T-cell (primary cell): ENCODE results near the gene ZNF888. TPM values are rescaled to one million over a fixed set of nuclear protein-coding genes. Genes with fewer than 3 reads are reported as not detected.

Experiments used
- ATAC-seq, 4 experiments: fragments of 200-7000 bp in 3 of 4; fragments of 150-1000 bp in 1 of 4; cut with Tn5 transposase; replicated peaks in 1 of 4; 1 replicate in 3 of 4; 2 replicates in 1 of 4; pipeline ENCODE4 v1.10.0; 2021; ENCODE audit warnings: moderate library complexity in 3 of 4, mild to moderate bottlenecking in 2 of 4, moderate number of reproducible peaks in 1 of 4
- CTCF ChIA-PET, 2 donors: fragments of 300-600 bp; sonication (Branson Sonifier 250); formaldehyde crosslinking; loops; one replicate each; lab custom pipeline; 2022; ENCODE audit warnings: antibody characterized with exemption in 2 of 2; lab: Charles Lee
- POLR2A ChIA-PET, 2 donors: fragments of 300-600 bp; sonication (Branson Sonifier 250); formaldehyde crosslinking; loops; one replicate each; lab custom pipeline; 2022; ENCODE audit warnings: antibody characterized with exemption in 2 of 2; lab: Charles Lee
- DNase-seq, 35 experiments: peaks; one replicate each; pipeline versions ENCODE4 v3.0.0 to v3.0.0-alpha.2; 2013 to 2023
- H3K27ac ChIP-seq: one replicate; pipeline ENCODE4 v1.5.1; 2013; ENCODE audit warnings: low read length
- H3K27me3 ChIP-seq, 2 experiments: replicated peaks in 1 of 2; 1 replicate in 1 of 2; 2 replicates in 1 of 2; pipeline versions ENCODE4 v1.6.1 to v1.7.0; 2013; ENCODE audit warnings: low read length in 1 of 2, mixed read lengths in 1 of 2; ENCODE audit not compliant: control insufficient read depth in 2 of 2, insufficient read depth in 2 of 2; ENCODE audit errors: extremely low read depth in 1 of 2
- H3K36me3 ChIP-seq, 2 donors: 1 replicate in 1 of 2; 2 replicates in 1 of 2; pipeline versions ENCODE4 v1.6.1 to v1.7.0; 2013; ENCODE audit warnings: low read length in 1 of 2; ENCODE audit not compliant: control insufficient read depth in 2 of 2, insufficient read depth in 1 of 2; ENCODE audit errors: extremely low read depth in 1 of 2
- H3K4me1 ChIP-seq, 2 experiments: 1 replicate in 1 of 2; 2 replicates in 1 of 2; pipeline versions ENCODE4 v1.6.1 to v1.7.0; 2013; ENCODE audit warnings: low read length in 2 of 2, mixed read lengths in 1 of 2; ENCODE audit not compliant: insufficient read depth in 2 of 2, control insufficient read depth in 1 of 2; ENCODE audit errors: extremely low read depth in 1 of 2
- H3K4me3 ChIP-seq, 2 donors: 1 replicate in 1 of 2; 2 replicates in 1 of 2; pipeline versions ENCODE4 v1.5.1 to v1.7.0; 2013; ENCODE audit warnings: mild to moderate bottlenecking in 2 of 2, low read length in 1 of 2, moderate library complexity in 1 of 2; ENCODE audit not compliant: control insufficient read depth in 1 of 2; ENCODE audit errors: extremely low read depth in 1 of 2
- H3K9me3 ChIP-seq: 2 replicates; pipeline ENCODE4 v1.7.0; 2013
- H3K27ac Mint-ChIP-seq, 2 donors: one replicate each; pipeline ENCODE4 v1.8.0; 2020 to 2021; ENCODE audit warnings: mild to moderate bottlenecking in 2 of 2, mixed read lengths in 2 of 2
- H3K27me3 Mint-ChIP-seq, 2 donors: one replicate each; pipeline ENCODE4 v1.8.0; 2021 to 2022; ENCODE audit warnings: mixed read lengths in 2 of 2
- H3K36me3 Mint-ChIP-seq: one replicate; pipeline ENCODE4 v1.8.0; 2021; ENCODE audit warnings: mixed read lengths
- H3K4me1 Mint-ChIP-seq, 3 donors: one replicate each; pipeline ENCODE4 v1.8.0; 2020 to 2022; ENCODE audit warnings: mixed read lengths in 3 of 3, mild to moderate bottlenecking in 1 of 3
- H3K4me3 Mint-ChIP-seq, 3 donors: one replicate each; pipeline ENCODE4 v1.8.0; 2020 to 2022; ENCODE audit warnings: mild to moderate bottlenecking in 3 of 3, mixed read lengths in 3 of 3, moderate library complexity in 3 of 3
- H3K9me3 Mint-ChIP-seq, 3 donors: one replicate each; pipeline ENCODE4 v1.8.0; 2020 to 2022; ENCODE audit warnings: mixed read lengths in 3 of 3
- WGBS: methylation state at CpG from one replicate; pipeline ENCODE4 v1.1.5; 2013; ENCODE audit warnings: missing lambda C conversion rate; ENCODE audit not compliant: insufficient coverage; 5-methylcytosine and 5-hydroxymethylcytosine counted together
- total RNA-seq, 35 experiments: library from RNA in 6 of 35; stranded (reverse) in 6 of 35; fragments of 120-200 nt in 1 of 35; gene quantifications; one replicate each; pipeline versions ENCODE4 v1.2.1 to v1.2.4 and lab custom pipeline; 2013 to 2026

Gene ZNF888
- total RNA-seq, 5 donors from 2014 or later (not counting 1 experiment from before 2014, with no cell fraction given), result 2.7 to 5.6 (median 4.5) TPM

DNA sequence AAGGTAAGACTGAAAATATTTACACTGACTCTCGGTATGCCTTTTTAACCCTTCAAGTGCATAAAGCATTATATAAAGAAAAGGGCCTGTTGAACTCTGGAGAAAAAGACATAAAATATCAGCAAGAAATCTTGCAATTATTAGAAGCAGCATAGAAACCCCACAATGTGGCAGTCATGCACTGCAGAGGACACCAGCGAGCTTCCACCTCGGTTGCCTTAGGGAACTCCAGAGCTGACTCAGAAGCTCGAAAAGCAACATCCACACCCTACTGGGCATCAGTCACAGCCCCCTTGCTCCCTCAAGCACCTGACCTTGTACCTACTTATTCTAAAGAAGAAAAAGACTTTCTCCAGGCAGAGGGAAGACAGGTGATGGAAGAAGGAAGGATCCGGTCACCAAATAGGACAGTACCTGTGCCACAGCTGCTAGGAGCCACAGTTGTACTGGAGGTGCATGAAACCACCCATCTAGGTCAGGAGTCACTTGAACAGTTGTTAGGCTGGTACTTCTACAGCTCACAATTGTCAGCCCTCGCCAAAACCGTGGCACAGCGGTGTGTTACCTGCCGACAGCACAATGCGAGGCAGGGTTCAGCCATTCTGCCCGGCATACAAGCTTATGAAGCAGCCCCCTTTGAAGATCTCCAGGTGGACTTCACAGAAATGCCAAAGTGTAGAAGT, 36.5 kb upstream of the ZNF888 start:
- Mint-ChIP-seq H3K4me3 (no peak overlapping the region), H3K36me3 (peaks cover 67% of the 10 kb centered on the region), H3K27me3 (no peaks in the 10 kb centered on the region), H3K4me1 (peaks cover 21 to 34% (median 32%) of the 10 kb centered on the region in 3 donors), H3K27ac (no peak overlapping the region), H3K9me3 (peaks cover 16 to 53% (median 43%) of the 10 kb centered on the region in 3 donors)
- ATAC-seq (no peak), DNase-seq (no peak)
- H3K27ac ChIP-seq, result no peak overlapping the region
- peaks cover 4% of the 10 kb centered on the region for H3K9me3 ChIP-seq
- peaks cover 8 to 41% of the 10 kb centered on the region in 2 donors for H3K36me3 ChIP-seq
- WGBS, result 94% methylated on average over 7 of the region's 11 CpGs
- H3K4me1 ChIP-seq, result peaks cover 6 to 17% of the 10 kb centered on the region in 2 experiments
- ChIA-PET CTCF (no interaction called here), POLR2A (no interaction called here)
- peak overlapping the region in 1 of 2 donors; percentile 19 for H3K4me3 ChIP-seq
- H3K27me3 ChIP-seq, result no peaks in the 10 kb centered on the region

- H3K27me3 ChIP-seq, result no peaks in the 10 kb centered on the region
- H3K4me1 ChIP-seq, result peaks cover 2 to 13% of the 10 kb centered on the region in 2 experiments
- Mint-ChIP-seq H3K4me1 (peaks cover 12 to 20% (median 19%) of the 10 kb centered on the region in 3 donors), H3K27ac (no peak overlapping the region), H3K36me3 (peaks cover 78% of the 10 kb centered on the region), H3K9me3 (peaks cover 17 to 56% (median 47%) of the 10 kb centered on the region in 3 donors), H3K4me3 (no peak overlapping the region), H3K27me3 (no peaks in the 10 kb centered on the region)
- DNase-seq (no peak), ATAC-seq (no peak)
- H3K4me3 ChIP-seq, result no peak overlapping the region
- WGBS, result 95% methylated on average over 2 of the region's 8 CpGs
- peaks cover 13 to 60% of the 10 kb centered on the region in 2 donors for H3K36me3 ChIP-seq
- peaks cover 5% of the 10 kb centered on the region for H3K9me3 ChIP-seq
- POLR2A ChIA-PET, result no interaction called here
- CTCF ChIA-PET, result no interaction called here
- H3K27ac ChIP-seq, result no peak overlapping the region
These were observed 34.4 kb upstream of the ZNF888 start for GRCh38 chr19:52957591-52957990.

GRCh38 chr19:52956917-52957316, 33.7 kb upstream of the ZNF888 start:
- ChIA-PET CTCF (no interaction called here), POLR2A (no interaction called here)
- Histone ChIP-seq H3K27ac (no peak overlapping the region), H3K27me3 (no peaks in the 10 kb centered on the region), H3K9me3 (peaks cover 12% of the 10 kb centered on the region), H3K4me1 (peaks cover 2 to 6% of the 10 kb centered on the region in 2 experiments), H3K36me3 (peaks cover 18 to 66% of the 10 kb centered on the region in 2 donors), H3K4me3 (no peak overlapping the region)
- 93% methylated on average over 9 of the region's 10 CpGs for WGBS
- Mint-ChIP-seq H3K9me3 (peaks cover 23 to 63% (median 53%) of the 10 kb centered on the region in 3 donors), H3K4me3 (no peak overlapping the region), H3K27ac (no peak overlapping the region), H3K4me1 (peaks cover 6 to 15% (median 15%) of the 10 kb centered on the region in 3 donors), H3K27me3 (no peaks in the 10 kb centered on the region), H3K36me3 (peaks cover 85% of the 10 kb centered on the region)
- no peak for ATAC-seq
- DNase-seq, result no peak

DNA sequence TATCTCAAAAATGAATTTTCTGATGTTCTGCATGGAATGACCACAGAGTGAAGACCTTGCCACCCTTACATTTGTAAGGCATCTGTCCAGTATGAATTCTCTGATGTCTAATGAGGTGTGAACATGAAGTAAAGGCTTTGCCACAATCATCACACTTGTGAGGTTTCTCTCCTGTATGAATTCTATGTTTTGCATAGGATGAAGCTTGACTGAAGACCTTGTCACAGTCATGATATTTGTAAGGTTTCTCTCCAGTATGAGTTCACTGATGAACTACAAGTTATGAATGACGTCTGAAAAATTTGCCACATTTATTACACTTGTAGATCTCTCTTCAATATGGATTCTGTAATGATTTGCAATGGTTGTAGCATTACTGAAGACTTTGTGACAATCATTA, 26.2 kb upstream of the ZNF888 start:
- Histone ChIP-seq H3K4me1 (no peaks in the 10 kb centered on the region), H3K9me3 (peaks cover 33% of the 10 kb centered on the region), H3K27me3 (no peaks in the 10 kb centered on the region), H3K4me3 (no peak overlapping the region), H3K36me3 (peaks cover 10 to 39% of the 10 kb centered on the region in 2 donors), H3K27ac (no peak overlapping the region)
- Mint-ChIP-seq H3K36me3 (peaks cover 47% of the 10 kb centered on the region), H3K4me3 (no peak overlapping the region), H3K27me3 (no peaks in the 10 kb centered on the region), H3K9me3 (peaks cover 21 to 47% (median 40%) of the 10 kb centered on the region in 3 donors), H3K27ac (no peak overlapping the region), H3K4me1 (no peaks in the 10 kb centered on the region)
- POLR2A ChIA-PET, result no interaction called here
- ATAC-seq (no peak), DNase-seq (no peak)
- CTCF ChIA-PET, result no interaction called here
- WGBS, result no CpG with 5 or more reads among the region's 1 CpG

- H3K9me3 ChIP-seq, result peaks cover 33% of the 10 kb centered on the region
- peaks cover 21 to 44% (median 42%) of the 10 kb centered on the region in 3 donors for H3K9me3 Mint-ChIP-seq
These were observed 25.0 kb upstream of the ZNF888 start for GRCh38 chr19:52948025-52948770.

More at GRCh38 chr19:52948025-52948770, 25.0 kb upstream of the ZNF888 start:
- no peak for ATAC-seq
- Mint-ChIP-seq H3K27me3 (no peaks in the 10 kb centered on the region), H3K27ac (no peak overlapping the region), H3K36me3 (peaks cover 39% of the 10 kb centered on the region), H3K4me1 (peaks cover 0 to 2% (median 2%) of the 10 kb centered on the region in 3 donors), H3K4me3 (no peak overlapping the region)
- no peak for DNase-seq
- H3K36me3 ChIP-seq, result peaks cover 6 to 30% of the 10 kb centered on the region in 2 donors
- no peaks in the 10 kb centered on the region for H3K27me3 ChIP-seq
- H3K4me1 ChIP-seq, result peaks cover 0 to 5% of the 10 kb centered on the region in 2 experiments
- 98% methylated on average over 7 of the region's 13 CpGs for WGBS
- ChIA-PET CTCF (no interaction called here), POLR2A (no interaction called here)
- H3K27ac ChIP-seq, result no peak overlapping the region
- no peak overlapping the region for H3K4me3 ChIP-seq
